Ramos (cell line): ENCODE measurements around the gene TP53I13.

Experiments used
- in situ Hi-C: fragments of 300-500 bp; cut with MboI; formaldehyde crosslinking; loops from one replicate; pipeline ENCODE4 v1.14.3; 2022; ENCODE audit warnings: low sequenced_read_pairs; ENCODE audit not compliant: unreplicated experiment

TP53I13 gene

GRCh38 chr17:29577385-29578211 lies 9.1 kb downstream of the TP53I13 start:
- in situ Hi-C loops, result loop anchor here (10.0 kb wide), 1 partner anchor 207 kb away; no protein-coding TSS in a partner anchor

GRCh38 chr17:29578626-29579485 lies 10.4 kb downstream of the TP53I13 start:
- in situ Hi-C loops, result loop anchor here (10.0 kb wide), 1 partner anchor 206 kb away; no protein-coding TSS in a partner anchor

- in situ Hi-C loops, result loop anchor here (10.0 kb wide), 1 partner anchor 205 kb away; no protein-coding TSS in a partner anchor
Measured at GRCh38 chr17:29579866-29580771, 11.6 kb downstream of the TP53I13 start.

GRCh38 chr17:29581583-29582253 lies 13.2 kb downstream of the TP53I13 start:
- in situ Hi-C loops, result no loop called here

- in situ Hi-C loops, result no loop called here
Measured at GRCh38 chr17:29582254-29582765, 13.8 kb downstream of the TP53I13 start.

GRCh38 chr17:29582772-29583171 lies 14.3 kb downstream of the TP53I13 start:
- in situ Hi-C loops, result no loop called here

GRCh38 chr17:29583324-29584248 lies 15.1 kb downstream of the TP53I13 start:
- in situ Hi-C loops, result no loop called here

- in situ Hi-C loops, result no loop called here
Measured at GRCh38 chr17:29584452-29585079, 16.1 kb downstream of the TP53I13 start.

GRCh38 chr17:29585080-29585751 lies 16.7 kb downstream of the TP53I13 start:
- in situ Hi-C loops, result no loop called here

- in situ Hi-C loops, result no loop called here
Measured at GRCh38 chr17:29586676-29587469, 18.4 kb downstream of the TP53I13 start.

- in situ Hi-C loops, result no loop called here
Measured at GRCh38 chr17:29587591-29587990, 19.1 kb downstream of the TP53I13 start.

GRCh38 chr17:29588017-29588561 lies 19.6 kb downstream of the TP53I13 start:
- in situ Hi-C loops, result no loop called here

- in situ Hi-C loops, result no loop called here
Measured at GRCh38 chr17:29588562-29589411, 20.3 kb downstream of the TP53I13 start.

GRCh38 chr17:29589524-29590410 lies 21.3 kb downstream of the TP53I13 start, which contains the start of gene GIT1:
Gene GIT1 (minus strand): TSS chr17:29589648. CDS start chr17:29589378, 270 bp downstream.
- in situ Hi-C loops, result no loop called here
